LHCN-M2 (cell line): Measurements from ENCODE around the gene CCT6B. TPM values are rescaled to one million over a fixed set of nuclear protein-coding genes. Genes with fewer than 3 reads are reported as not detected.

ENCODE experiments used
- DNase-seq: peaks from one replicate; pipeline ENCODE4 v3.0.0-alpha.2; 2012; ENCODE audit warnings: low read depth
- total RNA-seq: library from RNA; depleted of rRNA; stranded (reverse); fragments of >200 nt; gene quantifications from 2 replicates; pipeline ENCODE4 v1.2.3, GENCODE V29; 2014; rRNA removed

The CCT6B gene
- total RNA-seq, 1 experiment from 2014 or later = 2.0 TPM

GRCh38 chr17:34886831-34887230 lies 74.4 kb downstream of the CCT6B start:
- DNase-seq = no peak

DNA sequence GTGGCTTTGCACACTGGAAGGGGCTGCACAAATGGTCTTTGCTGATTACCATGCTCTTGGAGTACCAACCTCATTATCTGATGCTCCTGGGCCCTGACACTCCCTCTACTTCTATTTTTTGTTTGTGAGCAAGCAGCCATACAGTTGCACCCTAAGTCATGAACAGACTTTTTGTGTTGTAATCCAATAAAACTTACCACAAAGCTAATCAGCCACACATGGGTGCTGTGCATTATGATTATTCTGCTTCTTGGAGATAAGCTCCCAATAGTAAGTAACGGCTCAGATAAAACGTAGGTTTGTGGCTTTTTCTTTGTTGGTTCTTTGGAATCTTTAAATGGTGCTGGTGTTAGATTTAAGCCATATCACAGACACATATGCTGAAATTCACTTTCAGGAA lies 76.2 kb downstream of the CCT6B start:
- DNase-seq = no peak

DNA sequence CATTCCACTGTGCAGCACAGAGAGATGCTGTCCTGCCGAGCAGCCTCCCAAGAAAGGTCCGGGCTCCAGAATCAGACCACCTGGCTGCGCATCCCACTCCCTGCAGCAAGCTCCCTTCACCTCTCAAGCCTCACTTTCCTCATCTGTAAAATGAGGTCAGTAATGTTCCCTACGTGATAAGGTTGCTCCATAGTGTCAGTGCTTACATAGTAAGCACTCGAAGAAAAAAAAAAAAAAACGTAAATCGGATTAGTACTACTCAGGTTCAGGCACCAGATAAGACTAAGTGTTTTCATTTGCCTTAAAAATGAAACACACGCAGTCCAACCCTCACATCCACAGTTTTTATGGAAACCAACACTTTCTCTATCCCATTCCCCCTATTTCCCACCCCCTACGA lies 76.7 kb downstream of the CCT6B start:
- no peak for DNase-seq

- no peak for DNase-seq
These were observed 77.9 kb downstream of the CCT6B start for GRCh38 chr17:34883106-34884000.

DNA sequence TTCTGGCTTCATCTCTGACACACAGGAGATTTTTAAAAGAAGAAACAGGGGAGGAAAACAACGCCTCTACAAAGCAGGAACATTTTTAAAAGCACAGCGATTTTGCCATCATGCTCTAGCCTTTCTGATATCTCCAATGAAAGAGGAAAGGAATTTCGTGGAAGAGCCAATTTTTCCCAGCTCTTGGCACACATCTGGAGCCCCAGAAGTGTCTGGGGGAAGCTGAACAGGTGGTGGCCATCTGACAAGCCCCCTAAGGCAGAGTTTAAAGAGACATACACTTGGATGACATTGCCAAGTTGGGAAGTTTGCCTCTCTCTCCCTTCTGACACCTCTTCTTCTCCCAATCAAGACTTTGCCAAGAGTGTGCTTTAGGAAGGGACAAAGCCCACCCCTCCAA lies 82.1 kb downstream of the CCT6B start:
- DNase-seq = no peak

Other genes starting within 250 kb of the CCT6B start
- 10.2 and 13.4 TPM in 2 replicates for gene ZNF830, start 80 bp upstream of the CCT6B start, total RNA-seq
- gene LIG3, start 19.1 kb upstream of the CCT6B start, total RNA-seq = 19.2 and 24.4 TPM in 2 replicates
- 14.5 and 16.6 TPM in 2 replicates for gene RFFL, start 102.2 kb upstream of the CCT6B start, total RNA-seq
- gene RAD51D, start 158.4 kb upstream of the CCT6B start, total RNA-seq = 16.0 and 17.1 TPM in 2 replicates
- gene FNDC8, start 160.2 kb upstream of the CCT6B start, total RNA-seq = not detected in 2 replicates
- gene NLE1, start 180.8 kb upstream of the CCT6B start, total RNA-seq = 22.3 and 27.1 TPM in 2 replicates
- 0.17 TPM in 1 of 2 replicates, not detected in the other for gene UNC45B, start 186.4 kb upstream of the CCT6B start, total RNA-seq
- gene SLC35G3, start 232.9 kb upstream of the CCT6B start, total RNA-seq = not detected in 2 replicates